Measurements from ENCODE around the gene CBLN3. TPM values are rescaled to one million over a fixed set of nuclear protein-coding genes. Genes with fewer than 3 reads are reported as not detected.
A peak's percentile ranks its signal among the peaks of the same experiment; 100 is the strongest.

CBLN3 gene
- total RNA-seq, 1 donor from 2014 or later = 0.55 TPM

- Histone ChIP-seq H3K4me3 (no peak overlapping the region), H3K4me1 (peaks cover 74% of the 10 kb centered on the region), H3K36me3 (peaks cover 52% of the 10 kb centered on the region), H3K9me3 (replicated peaks) (no peaks in the 10 kb centered on the region), H3K27ac (replicated peaks) (peak overlapping the region; percentile 100), H3K27me3 (ENCODE audit: low read depth) (no peaks in the 10 kb centered on the region)
- no peak for DNase-seq
- TF ChIP-seq CTCF (IDR thresholded peaks at IDR 0.05; ENCODE audit: borderline replicate concordance) = no peak
- intact Hi-C loops (cut with micrococcal nuclease) = no loop called here
Measured at GRCh38 chr14:24440606-24441399, 11.3 kb upstream of the CBLN3 start.

GRCh38 chr14:24439830-24440605, 10.6 kb upstream of the CBLN3 start:
- H3K36me3 ChIP-seq = peaks cover 54% of the 10 kb centered on the region
- H3K9me3 ChIP-seq (replicated peaks) = no peaks in the 10 kb centered on the region
- no peak for DNase-seq
- no peak overlapping the region for H3K4me3 ChIP-seq
- intact Hi-C loops (cut with micrococcal nuclease) = loop anchor here (5.0 kb wide), 1 partner anchor 108 kb away; no protein-coding TSS in a partner anchor
- H3K4me1 ChIP-seq = peaks cover 80% of the 10 kb centered on the region
- H3K27me3 ChIP-seq (ENCODE audit: low read depth) = no peaks in the 10 kb centered on the region
- peak overlapping the region; percentile 100 for H3K27ac ChIP-seq (replicated peaks)
- no peak for TF ChIP-seq CTCF (IDR thresholded peaks at IDR 0.05; ENCODE audit: borderline replicate concordance)

GRCh38 chr14:24439257-24439656, 9.8 kb upstream of the CBLN3 start:
- intact Hi-C loops (cut with micrococcal nuclease) = loop anchor here (5.0 kb wide), 1 partner anchor 107 kb away; no protein-coding TSS in a partner anchor
- H3K4me3 ChIP-seq = no peak overlapping the region
- H3K4me1 ChIP-seq = peaks cover 80% of the 10 kb centered on the region
- no peak for TF ChIP-seq CTCF (IDR thresholded peaks at IDR 0.05; ENCODE audit: borderline replicate concordance)
- DNase-seq = no peak
- H3K9me3 ChIP-seq (replicated peaks) = no peaks in the 10 kb centered on the region
- peaks cover 54% of the 10 kb centered on the region for H3K36me3 ChIP-seq
- H3K27ac ChIP-seq (replicated peaks) = peak overlapping the region; percentile 100
- no peaks in the 10 kb centered on the region for H3K27me3 ChIP-seq (ENCODE audit: low read depth)

- Histone ChIP-seq H3K36me3 (peaks cover 62% of the 10 kb centered on the region), H3K27ac (replicated peaks) (peak overlapping the region; percentile 100), H3K4me3 (no peak overlapping the region), H3K4me1 (peaks cover 78% of the 10 kb centered on the region), H3K27me3 (ENCODE audit: low read depth) (no peaks in the 10 kb centered on the region), H3K9me3 (replicated peaks) (no peaks in the 10 kb centered on the region)
- no peak for DNase-seq
- intact Hi-C loops (cut with micrococcal nuclease) = loop anchor here (5.0 kb wide), 1 partner anchor 106 kb away; no protein-coding TSS in a partner anchor
- TF ChIP-seq CTCF (IDR thresholded peaks at IDR 0.05; ENCODE audit: borderline replicate concordance) = no peak
Measured at GRCh38 chr14:24438223-24439097, 9.0 kb upstream of the CBLN3 start.

GRCh38 chr14:24437736-24438067, 8.2 kb upstream of the CBLN3 start:
- no peaks in the 10 kb centered on the region for H3K27me3 ChIP-seq (ENCODE audit: low read depth)
- H3K27ac ChIP-seq (replicated peaks) = peak overlapping the region; percentile 100
- no peaks in the 10 kb centered on the region for H3K9me3 ChIP-seq (replicated peaks)
- peaks cover 79% of the 10 kb centered on the region for H3K4me1 ChIP-seq
- TF ChIP-seq CTCF (IDR thresholded peaks at IDR 0.05; ENCODE audit: borderline replicate concordance) = no peak
- intact Hi-C loops (cut with micrococcal nuclease) = loop anchor here (5.0 kb wide), 1 partner anchor 105 kb away; no protein-coding TSS in a partner anchor
- H3K4me3 ChIP-seq = peak overlapping the region; percentile 22
- peaks cover 70% of the 10 kb centered on the region for H3K36me3 ChIP-seq
- no peak for DNase-seq

All from left ventricle myocardium inferior (tissue), 1 donor.